GM18870 (cell line): ENCODE data around the gene MON1A.
"Not testable (repeated sequence)": the region's sequence is repeated elsewhere in the genome, so short reads cannot be mapped to it uniquely, and the experiment has no call there.

Source experiments
- ATAC-seq: cut with Tn5 transposase; IDR thresholded peaks from one replicate; pipeline ENCODE4 v1.9.1; 2021; ENCODE audit warnings: moderate library complexity; ENCODE audit not compliant: unreplicated experiment

The MON1A gene

DNA sequence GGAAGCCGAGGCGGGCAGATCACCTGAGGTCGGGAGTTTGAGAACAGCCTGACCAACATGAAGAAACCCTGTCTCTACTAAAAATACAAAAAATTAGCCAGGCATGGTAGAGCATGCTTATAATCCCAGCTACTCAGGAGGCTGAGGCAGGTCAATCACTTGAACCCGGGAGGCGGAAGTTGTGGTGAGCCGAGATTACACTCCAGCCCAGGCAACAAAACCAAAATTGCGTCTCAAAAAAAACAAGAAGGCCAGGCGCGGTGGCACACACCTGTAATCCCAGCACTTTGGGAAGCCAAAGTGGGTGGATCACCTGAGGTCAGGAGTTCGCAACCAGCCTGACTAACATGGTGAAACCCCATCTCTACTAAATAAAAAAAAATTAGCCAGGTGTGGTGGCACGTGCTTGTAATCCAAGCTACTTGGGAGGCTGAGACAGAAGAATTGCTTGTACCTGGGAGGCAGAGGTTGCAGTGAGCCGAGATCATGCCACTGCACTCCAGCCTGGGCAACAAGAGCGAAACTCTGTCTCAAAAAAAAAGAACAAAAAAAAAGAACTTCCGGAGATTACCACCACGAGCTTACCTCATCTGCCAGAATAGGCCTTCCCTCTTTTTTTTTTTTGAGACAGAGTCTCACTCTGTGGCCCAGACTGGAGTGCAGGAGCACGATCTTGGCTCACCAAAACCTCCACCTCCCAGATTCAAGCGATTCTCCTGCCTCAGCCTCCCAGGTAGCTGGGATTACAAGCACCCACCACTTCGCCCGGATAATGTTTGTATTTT is 11.6 kb downstream of the MON1A start:
- not testable (repeated sequence) for ATAC-seq

DNA sequence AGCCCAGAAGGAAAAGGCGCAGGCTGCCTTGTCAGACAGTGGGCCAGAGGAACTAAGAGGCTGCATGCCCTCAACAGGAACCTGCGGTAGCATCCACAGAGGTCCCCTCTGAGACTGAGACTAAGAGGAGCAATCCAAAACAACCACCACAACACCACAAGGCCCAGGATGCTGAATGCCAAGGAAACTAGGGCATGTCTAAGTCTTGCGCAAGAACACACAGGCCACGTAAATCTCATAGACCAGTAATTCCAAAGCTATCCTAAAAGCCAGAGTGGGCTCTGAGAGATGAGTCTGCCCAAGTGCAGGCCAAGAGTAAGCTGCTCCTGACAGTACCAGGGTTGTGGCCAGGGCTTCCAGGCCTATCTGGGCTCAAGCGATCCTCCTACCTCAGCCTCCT is 12.9 kb downstream of the MON1A start:
- no peak for ATAC-seq

DNA sequence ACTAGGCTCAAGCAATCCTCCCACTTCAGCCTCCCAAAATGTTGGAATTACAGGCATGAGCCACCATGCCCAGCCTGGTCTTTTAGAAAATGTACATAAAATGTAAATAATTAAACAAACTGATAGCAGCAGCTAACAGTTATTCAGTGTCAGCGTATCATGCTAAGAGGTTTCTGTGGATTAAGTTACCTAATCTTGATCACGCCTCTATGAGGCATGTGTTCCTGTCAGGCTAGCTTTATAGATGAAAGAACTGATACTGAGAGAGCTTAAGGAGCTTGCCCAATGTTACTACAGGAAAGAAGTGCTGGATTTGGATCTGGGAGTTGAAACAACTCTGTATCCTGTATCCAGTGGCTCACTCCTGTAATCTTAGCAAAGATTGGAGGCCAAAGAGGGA is 14.7 kb downstream of the MON1A start:
- ATAC-seq: no peak

DNA sequence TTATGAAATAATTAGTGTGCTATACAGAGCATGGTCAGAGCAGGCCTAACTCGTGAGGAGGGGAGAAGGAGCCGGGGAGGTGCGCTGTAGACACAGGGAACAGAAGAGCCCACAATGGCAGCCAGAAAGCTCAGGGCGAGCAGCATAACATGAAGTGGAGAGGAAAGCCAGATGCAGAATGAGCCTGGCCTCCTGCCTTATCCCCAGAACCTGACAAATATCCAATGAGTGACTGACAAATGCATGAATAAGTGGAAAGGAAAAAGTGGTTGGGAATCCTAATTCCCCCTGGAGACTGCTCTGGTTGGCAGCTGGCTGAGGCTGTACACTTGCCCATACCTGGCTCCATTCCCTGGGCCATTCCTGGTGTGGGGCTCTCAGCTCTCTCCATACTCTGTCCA is 16.7 kb downstream of the MON1A start:
- no peak for ATAC-seq

DNA sequence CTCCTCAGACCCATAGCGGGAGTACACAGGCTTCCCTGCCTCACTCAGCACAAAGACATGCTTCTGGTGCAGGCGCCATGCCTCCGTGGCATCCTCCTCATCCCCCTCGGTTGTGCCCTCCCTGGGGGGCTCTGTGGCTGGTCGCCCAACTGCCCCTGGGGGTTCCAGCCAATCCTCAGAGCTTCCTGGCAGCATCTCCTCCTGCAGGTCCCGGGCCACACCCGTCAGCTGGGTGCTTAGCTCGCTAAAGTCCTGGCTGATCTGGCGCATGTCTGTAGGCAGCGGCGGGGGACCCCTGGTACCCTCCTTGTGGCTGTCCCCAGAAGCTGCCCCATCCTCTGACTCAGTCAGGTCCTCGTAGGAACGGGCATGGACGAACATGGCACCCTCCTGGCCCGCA is 18.0 kb downstream of the MON1A start:
- ATAC-seq: no peak

DNA sequence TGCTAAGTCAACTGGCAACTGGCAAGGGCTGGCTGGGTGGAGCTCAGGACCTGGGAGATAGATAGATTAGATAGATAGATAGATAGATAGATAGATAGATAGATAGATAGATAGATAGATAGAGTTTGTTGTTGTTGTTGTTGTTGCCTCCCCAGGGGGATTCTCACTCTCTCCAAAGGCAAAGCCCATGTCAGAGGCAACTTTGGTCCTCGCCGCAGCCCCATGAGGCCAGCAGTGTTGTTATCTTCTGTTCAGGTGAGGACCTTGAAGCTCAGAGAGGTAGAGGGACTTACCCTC is 18.5 kb downstream of the MON1A start:
- no peak for ATAC-seq

DNA sequence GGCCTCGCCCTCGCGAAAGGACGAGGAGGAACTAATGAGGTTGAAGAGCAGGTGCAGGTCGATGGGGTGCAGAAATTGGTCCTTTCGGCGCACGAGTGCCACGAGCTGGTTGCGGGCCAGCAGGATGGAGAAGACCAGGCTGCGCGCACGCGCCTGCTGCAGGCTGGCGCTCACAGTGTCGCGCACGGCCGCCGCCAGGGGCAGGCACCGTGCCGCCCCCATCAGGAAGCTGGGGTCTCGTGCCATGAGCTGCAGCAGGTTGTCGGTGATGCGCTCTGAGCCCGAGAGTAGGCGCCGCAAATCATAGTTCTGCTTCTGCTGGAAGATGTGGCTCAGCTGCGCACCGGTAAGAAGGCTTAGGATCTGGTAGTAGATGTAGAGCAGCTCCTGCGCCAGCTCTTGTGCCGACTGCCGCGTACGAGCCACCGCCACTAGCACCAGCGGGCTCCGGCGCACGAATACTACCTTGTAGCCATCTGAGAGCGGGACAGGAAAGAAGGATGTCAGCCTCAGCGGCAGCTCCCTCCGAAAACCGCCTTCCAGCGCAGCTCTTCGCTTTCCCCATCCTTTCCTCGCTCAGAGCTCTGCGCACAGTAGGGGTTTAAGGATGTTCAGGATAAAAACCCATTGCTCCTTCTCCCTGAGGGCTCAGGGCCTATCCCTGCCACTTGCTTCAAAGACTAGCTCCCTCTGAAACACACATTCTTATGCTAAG is 19.0 kb downstream of the MON1A start:
- ATAC-seq: no peak

DNA sequence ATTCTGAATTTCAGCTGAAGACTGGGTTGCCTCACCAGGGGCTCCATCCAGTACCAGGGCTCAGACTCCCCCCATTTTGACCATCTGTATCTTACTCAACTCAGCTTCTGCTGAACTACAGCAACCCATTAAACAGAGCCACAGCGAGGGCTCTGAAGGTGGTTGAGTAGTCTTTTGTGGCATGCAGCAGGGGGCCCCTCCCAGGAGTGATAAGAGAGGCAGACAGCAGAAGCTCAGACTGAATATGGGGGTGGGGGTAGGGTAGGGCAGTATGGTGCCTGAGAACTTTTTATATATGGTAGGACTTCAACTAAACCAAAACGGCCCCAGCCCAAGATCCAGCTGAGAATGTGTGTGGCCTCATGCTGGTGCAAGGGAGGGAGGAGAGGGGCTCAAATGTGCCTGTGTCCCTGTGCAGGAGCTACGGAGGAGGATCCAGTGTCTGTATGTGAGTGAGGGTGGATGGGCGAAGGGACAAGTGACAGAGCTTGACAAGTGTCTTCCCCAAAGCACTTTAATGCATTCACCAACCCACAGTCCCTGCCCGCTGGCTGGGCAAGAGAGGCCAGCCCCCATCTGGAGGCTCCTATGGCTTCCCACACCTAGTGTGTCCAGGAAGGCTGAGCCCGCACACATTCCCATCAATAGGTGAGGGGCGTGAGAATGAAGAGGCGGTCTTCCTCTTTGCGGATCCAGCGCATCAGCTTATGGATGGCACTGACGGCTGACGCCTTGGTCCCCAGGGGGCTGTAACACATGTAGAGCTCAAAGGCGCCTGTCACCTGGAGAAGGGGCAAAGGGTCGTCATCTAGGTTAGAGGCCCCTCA is 21.0 kb downstream of the MON1A start:
- ATAC-seq: no peak

DNA sequence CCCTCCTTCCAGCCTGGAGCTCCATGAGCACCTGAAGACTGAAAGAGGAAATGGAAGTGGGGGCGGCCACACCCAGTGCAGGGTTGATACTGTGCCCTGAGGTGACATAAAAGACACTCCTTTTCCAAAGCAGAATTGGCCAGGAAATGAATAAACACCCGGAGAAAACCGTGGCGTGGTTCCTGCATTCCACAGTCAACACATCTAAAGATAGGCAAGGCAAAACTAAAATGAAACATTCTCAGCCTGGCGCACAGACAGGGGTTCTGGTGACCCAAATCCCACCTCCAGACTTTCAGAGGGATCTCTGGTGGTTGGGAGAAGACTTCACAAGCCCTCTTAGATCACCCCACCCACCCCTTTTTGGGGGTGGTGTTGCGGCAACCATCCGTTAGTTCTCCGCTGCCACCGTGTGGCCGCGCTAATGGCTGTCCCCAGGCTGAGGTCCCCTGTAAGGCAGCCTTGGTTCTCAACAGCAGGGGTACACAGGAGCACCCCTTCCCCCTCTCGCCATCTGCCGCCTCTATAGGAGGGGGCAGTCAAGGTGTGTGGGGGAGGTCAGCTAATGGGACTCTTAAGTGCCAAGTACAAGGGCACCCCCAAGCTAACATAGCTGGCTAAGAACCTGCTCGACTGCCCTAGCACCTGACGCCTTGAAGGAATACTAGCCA is 23.4 kb downstream of the MON1A start:
- ATAC-seq: no peak

DNA sequence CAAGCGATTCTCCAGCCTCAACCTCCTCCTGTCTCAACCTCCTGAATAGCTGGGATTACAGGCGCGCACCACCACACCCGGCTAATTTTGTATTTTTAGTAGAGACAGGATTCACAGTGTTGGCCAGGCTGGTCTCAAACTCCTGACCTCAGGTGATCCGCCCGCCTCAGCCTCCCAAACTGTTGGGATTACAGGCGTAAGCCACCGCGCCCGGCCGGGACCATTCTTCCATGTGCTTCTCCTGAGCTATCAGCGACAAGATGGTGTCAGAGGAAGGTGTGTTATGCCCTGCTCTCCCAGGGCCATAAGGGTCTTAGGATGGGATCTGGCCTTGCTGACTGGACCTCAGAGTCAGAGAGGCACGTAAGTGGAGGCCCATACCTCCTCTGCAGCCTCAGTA is 25.2 kb downstream of the MON1A start:
- ATAC-seq: not testable (repeated sequence)

DNA sequence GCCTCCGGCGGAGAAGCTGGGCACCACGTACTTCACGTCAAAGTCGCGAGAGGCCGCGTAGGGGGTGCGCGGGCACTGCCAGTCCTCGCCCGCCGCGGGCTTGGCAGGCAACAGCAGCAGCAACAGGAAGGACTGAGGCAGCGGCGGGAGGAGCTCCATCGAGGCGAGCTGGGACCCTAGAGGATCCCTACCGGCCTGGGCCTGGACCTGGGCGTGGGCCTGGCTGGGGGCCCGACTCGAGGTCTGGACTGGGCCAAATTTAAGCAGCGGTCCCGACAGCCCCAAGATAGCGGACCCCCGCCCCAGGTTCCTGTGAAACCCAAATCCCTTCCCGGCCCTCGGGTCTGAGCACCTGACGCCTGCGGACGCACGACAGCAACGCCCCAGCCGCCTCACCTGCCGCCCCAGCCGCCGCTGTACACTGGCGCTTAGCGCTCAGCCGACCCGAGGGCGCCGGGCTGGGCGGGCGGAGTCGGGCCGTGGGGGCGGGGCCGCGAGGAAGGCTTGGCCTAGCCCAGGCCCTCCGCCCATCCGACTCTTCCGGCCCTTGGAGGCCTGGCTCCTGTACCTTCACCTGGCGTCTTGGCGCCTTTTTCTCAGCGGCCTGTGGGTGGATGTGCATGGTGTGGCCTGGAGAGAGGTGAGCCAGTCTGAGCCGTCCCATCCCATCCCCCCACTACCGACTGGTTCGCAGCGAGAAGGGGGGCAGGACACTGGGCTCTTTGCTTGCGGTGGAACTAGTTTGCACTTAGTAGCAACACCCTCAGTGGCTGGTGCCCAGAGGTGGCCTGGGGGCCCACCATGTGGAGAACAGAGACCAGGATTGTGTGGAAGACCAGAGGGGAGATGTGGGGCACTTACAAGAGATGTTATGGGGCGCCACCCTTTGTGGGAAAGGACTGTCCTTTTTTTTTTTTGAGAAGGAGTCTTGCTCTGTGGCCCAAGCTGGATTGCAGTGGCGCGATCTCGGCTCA is 25.9 kb downstream of the MON1A start, which contains the start of gene MST1R:
Gene MST1R, minus strand, starts transcription at position 423 of the 974 bp plus-strand sequence. Its CDS starts 264 bp downstream, at position 159.
- ATAC-seq: no peak

DNA sequence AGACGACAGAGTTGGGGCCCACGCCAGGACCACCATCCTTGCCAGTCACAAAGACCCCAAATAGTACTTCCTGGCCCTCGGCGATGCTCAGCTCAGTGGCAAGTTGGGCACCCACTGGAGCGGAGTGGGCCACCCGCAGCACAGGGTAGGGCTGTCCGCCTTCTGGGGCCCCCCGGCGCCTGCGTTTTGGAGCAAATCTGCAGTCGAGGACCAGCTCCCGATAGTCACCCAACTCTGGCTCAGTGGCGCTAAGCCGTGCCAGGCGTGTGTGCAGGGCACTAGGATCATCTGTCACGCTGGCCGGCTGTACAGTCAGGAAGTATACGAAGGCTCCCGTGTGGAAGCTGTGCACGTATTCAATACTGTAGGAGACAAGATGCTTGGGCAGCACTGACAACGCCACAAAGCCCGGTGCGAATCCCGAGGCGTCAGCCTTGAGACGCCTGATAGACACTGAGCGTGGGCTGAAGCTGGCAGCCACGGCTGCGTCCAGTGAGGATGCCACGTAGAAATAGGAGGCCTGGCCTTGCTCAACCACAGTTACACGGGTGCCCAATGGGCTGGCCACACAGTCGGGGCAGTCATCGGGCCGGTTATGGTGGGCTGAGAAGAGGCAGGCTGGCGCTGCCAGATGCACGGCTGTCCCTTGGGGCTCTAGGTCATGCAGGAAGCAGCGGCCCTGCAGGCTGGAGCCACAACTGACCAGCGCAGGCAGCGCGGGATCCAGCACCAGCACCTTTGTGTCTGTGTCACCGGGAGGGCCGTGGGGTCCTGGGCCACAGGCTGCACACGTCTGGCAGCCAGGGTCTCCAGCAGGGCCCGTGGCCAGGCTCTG is 26.9 kb downstream of the MON1A start:
- ATAC-seq: no peak

DNA sequence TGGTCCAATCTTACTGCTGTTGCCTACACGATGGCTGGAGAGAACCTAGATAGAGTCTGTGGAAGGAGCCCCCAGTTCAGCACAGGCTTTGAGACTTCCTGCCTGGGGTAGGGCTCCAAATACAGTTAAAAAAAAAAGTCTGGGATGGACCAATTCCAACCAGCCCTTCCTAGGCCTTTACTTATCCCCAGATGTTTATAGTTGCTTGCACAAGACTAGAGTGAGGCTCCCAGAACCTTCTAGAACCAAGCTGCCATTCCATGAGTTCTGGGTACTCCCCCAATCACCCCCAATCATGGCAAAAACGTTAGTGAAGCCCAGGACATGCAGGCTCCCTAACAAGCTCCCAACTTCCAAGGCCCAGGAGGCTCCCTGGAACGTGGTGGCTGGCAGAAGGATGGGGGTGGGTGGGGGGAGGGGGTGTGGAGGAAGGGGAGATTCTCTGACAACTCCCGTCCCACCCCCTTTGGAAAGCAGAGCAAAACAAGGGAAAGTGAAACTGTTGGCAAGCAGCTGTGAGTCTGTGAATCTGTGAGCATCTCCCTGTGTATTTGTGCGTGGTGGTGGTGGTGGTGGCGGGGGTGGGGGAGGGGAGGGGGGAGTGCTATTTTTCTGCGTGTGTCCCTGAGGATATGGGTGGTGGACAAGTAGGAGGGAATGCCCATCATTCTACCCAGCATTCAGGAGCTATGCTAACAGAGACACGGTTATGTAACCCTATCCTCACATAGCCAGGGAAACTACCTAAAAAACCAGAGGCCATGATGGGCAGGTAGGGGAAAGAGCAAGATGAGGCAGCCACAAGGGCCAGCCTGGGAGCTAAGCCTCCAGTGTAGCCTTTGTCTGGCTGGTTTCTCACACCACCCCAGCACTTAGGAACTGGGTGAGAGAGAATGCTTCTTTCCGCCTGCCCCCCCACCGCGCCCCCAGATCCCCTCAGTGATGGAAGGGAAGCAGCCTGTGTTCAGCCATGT is 28.0 kb downstream of the MON1A start:
- no peak for ATAC-seq

DNA sequence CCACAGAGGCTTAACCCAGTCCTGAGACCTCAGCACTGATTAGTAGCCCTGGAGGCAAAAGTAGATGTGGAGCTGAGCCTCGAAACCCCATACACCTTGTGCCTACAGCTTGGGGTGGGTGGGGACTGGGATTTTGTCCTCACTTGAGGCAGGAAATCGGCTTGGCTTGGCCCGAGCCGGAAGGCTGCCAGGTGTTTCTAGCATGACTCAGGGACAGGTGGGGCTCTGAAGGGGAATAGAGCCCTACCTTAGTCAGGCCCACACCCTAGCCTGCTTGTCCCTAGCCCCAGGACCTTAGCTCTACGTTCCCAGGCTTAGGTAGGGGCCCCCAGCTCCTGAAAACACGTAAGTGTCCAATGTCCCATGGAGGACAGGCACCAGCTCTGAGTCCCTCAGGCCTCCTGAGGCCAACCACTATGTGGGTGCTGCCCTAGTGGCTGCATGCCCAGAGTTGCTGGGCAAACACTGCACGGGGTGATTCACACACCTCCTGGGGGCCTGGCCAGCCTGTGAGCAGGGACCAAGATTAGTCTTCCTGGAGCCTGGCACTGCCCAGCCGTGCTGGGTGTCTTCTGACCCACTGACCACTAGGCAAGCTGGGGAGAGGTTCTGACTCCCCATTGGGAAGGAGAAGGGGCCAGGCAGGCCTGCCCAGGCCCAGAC is 29.0 kb downstream of the MON1A start:
- ATAC-seq: no peak

DNA sequence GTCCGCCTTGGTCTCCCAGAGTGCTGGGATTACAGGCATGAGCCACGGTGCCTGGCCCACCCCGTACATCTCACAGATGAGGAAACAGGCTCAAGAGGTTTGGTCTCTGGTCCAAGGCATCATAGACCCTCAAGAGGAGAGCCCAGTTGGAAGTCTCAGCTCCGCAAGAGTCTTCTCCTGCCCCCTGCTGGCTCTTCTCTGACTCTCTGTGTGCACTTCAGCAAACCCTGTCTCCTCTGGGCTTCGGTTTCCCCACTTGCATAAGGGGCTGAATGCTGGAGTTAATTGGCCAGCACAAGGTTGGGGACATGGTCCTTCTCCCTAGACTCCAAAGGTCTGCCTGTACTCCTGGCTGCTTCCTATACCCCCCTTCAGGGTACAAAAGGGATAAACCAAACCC is 29.8 kb downstream of the MON1A start:
- no peak for ATAC-seq

DNA sequence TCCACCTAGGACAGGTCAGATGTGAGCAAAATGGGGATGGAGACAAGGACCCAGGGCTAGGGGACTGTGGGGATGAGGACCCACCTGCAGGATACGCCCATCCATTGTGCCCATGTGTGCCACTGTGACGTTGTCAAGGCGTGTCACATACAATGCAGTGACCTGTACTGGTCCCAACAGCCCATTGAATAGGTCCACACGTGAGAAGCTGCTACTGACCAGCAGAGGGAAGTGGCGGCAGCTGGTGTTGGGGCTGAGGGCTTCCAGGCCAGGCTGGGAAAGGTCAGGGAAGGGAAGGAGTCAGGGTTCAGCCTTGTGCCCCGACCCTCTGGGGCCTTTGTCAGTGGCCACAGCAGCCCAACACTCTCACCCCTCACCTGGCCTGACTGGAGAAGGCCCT is 30.6 kb downstream of the MON1A start:
- no peak for ATAC-seq

DNA sequence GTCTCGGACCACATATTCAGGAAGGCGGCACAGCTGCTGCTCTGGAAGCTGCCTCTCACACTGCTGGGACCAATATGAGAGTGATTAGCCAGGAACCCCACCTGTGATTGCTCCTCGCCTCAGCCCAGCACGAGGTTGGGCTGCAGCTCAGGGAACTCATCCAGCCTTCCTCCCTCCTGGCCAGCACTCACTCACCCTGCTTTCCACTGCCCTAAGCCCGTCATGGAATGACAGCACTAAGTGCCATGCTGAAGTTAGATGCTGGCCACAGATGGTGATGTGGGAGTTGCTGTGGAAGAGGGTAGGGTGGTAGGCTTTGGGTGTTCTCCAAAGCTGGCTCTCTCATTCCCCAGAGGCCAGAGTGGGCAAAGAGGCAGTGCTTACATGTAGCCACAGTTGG is 33.3 kb downstream of the MON1A start:
- no peak for ATAC-seq
